KOPT-K1 (cell line): ENCODE measurements around the gene ZNF630.
"Not testable (repeated sequence)": the region's sequence is repeated elsewhere in the genome, so short reads cannot be mapped to it uniquely, and the experiment has no call there.

ENCODE experiments used
- H3K27ac ChIP-seq: fragments of 200-600 bp; sonication (generic); 2 replicates; pipeline ENCODE4 v1.5.1; 2016; ENCODE audit warnings: antibody characterized with exemption, mild to moderate bottlenecking, low read depth, low read length; ENCODE audit not compliant: poor library complexity, severe bottlenecking
- H3K36me3 ChIP-seq: fragments of 200-600 bp; sonication (generic); 2 replicates; pipeline ENCODE4 v1.5.1; 2017; ENCODE audit warnings: antibody characterized with exemption, mild to moderate bottlenecking, low read length, moderate library complexity; ENCODE audit not compliant: insufficient read depth
- H3K9me3 ChIP-seq: fragments of 200-600 bp; sonication (generic); 2 replicates; pipeline ENCODE4 v1.5.1; 2017; ENCODE audit warnings: antibody characterized with exemption, low read length, mild to moderate bottlenecking; ENCODE audit not compliant: insufficient read depth, poor library complexity, severe bottlenecking

ZNF630 gene

DNA sequence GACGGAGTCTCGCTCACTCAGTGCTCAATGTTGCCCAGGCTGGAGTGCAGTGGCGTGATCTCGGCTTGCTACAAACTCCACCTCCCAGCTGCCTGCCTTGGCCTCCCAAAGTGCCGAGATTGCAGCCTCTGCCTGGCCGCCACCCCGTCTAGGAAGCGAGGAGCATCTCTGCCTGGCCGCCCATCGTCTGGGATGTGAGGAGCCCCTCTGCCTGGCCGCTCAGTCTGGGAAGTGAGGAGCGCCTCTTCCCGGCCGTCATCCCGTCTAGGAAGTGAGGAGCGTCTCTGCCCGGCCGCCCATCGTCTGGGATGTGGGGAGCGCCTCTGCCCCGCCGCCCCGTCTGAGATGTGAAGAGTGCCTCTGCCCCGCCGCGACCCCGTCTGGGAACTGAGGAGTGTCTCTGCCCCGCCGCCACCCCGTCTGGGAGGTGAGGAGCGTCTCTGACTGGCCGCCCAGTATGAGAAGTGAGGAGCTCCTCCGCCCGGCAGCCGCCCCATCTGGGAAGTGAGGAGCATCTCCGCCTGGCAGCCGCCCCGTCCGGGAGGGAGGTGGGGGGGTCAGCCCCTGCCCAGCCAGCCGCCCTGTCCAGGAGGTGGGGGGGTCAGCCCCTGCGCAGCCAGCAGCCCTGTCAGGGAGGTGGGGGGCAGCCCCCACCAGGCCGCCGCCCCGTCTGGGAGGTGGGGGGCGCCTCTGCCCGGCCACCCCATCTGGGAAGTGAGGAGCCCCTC, 54.7 kb downstream of the ZNF630 start:
- H3K36me3 ChIP-seq, H3K27ac ChIP-seq, H3K9me3 ChIP-seq: not testable (repeated sequence)

DNA sequence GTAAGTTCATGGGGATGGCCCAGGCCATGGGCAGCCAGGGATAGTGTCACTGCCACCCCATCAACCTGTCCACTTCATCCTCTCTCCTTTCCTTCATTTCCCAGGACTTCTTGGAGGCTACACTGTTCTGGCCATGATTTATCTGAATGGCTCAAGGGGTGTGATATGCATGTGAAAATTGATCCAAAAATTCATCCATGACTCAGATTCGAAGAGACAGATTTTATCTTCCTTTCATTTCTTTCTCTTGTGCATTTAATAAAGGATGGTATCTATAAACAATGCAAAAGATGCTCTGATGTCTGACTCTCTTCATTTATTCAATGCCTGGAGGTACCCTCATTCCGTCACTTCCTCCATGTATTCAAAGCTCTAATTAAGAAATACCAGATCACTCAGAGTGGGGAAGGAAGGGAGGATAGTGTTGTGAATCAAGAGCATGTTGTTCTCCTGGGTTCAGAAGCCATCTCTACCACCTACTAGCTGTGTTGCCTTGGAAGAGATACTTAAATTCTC, 61.9 kb downstream of the ZNF630 start:
- H3K9me3 ChIP-seq: not testable (repeated sequence)

More for the DNA sequence above, 61.9 kb downstream of the ZNF630 start:
- H3K27ac ChIP-seq, H3K36me3 ChIP-seq: not testable (repeated sequence)
